K562 (cell line): ENCODE results near the gene SNX14. TPM values are rescaled to one million over a fixed set of nuclear protein-coding genes. Genes with fewer than 3 reads are reported as not detected.

Experiments
- ESRRA ChIP-seq: fragments of 450-650 bp; IDR thresholded peaks from 2 replicates; pipeline ENCODE4 v1.6.1; 2014; ENCODE audit warnings: low read depth, mild to moderate bottlenecking, moderate library complexity, borderline replicate concordance
- MXD1 ChIP-seq: fragments of 250-450 bp; sonication (Bioruptor Pico); IDR thresholded peaks from 2 replicates; pipeline ENCODE4 v1.8.0; 2021; ENCODE audit warnings: borderline replicate concordance, mild to moderate bottlenecking, moderate library complexity; ENCODE audit not compliant: poor library complexity, severe bottlenecking
- NFATC3 ChIP-seq: fragments of 450-650 bp; IDR thresholded peaks from 2 replicates; pipeline ENCODE4 v1.6.1; 2017; ENCODE audit warnings: mild to moderate bottlenecking
- ZNF121 ChIP-seq: sonication (generic); formaldehyde crosslinking; conservative IDR thresholded peaks from 2 replicates; pipeline ENCODE4 v1.8.0; 2022; ENCODE audit warnings: missing genetic modification reagents
- ZNF280B ChIP-seq: fragments of 250-450 bp; sonication (Bioruptor Pico); IDR thresholded peaks from 2 replicates; pipeline ENCODE4 v1.5.1; 2021; ENCODE audit warnings: mild to moderate bottlenecking
- polyA plus RNA-seq, 8 experiments: library from polyadenylated mRNA; depleted of rRNA in 4 of 8; stranded (reverse) in 5 of 8; unstranded in 3 of 8; fragments of >200 nt; fragmentation: Nextera tagmentation in 2 of 8; fragmentation: Illumina TruSeq in 1 of 8; extraction: Ambion mirVana in 2 of 8; extraction: Trizol in 1 of 8; gene quantifications; 2 replicates each; pipeline versions ENCODE4 v1.2.1 to v1.2.3, GENCODE V29; 2011 to 2014; ENCODE audit warnings: inconsistent platforms in 1 of 8, missing spikeins in 1 of 8
- total RNA-seq, 7 experiments: library from RNA; depleted of rRNA in 6 of 7; stranded (reverse); fragments of >200 nt in 6 of 7; fragmentation: Illumina TruSeq in 2 of 7; extraction: Trizol in 2 of 7; gene quantifications; 2 replicates each; pipeline versions ENCODE4 v1.2.1 to v1.2.3, GENCODE V29; 2011 to 2021; ENCODE audit warnings: low replicate concordance in 1 of 7
- TF ChIP-seq, protein P1 (sequence below): fragments of 450-650 bp; formaldehyde crosslinking; IDR thresholded peaks from 2 replicates; pipeline ENCODE4 v1.4.0; 2020; ENCODE audit warnings: mild to moderate bottlenecking
- TF ChIP-seq, protein P2 (sequence below): fragments of 450-650 bp; IDR thresholded peaks from 2 replicates; pipeline ENCODE4 v1.6.1; 2016; ENCODE audit warnings: mild to moderate bottlenecking, moderate library complexity

SNX14 gene
- total and polyA plus RNA-seq, 9 of the 15 experiments (the other 6 are each of a cell fraction or from before 2014, with no cell fraction given) = 46.5 to 140 (median 71.2) TPM

DNA sequence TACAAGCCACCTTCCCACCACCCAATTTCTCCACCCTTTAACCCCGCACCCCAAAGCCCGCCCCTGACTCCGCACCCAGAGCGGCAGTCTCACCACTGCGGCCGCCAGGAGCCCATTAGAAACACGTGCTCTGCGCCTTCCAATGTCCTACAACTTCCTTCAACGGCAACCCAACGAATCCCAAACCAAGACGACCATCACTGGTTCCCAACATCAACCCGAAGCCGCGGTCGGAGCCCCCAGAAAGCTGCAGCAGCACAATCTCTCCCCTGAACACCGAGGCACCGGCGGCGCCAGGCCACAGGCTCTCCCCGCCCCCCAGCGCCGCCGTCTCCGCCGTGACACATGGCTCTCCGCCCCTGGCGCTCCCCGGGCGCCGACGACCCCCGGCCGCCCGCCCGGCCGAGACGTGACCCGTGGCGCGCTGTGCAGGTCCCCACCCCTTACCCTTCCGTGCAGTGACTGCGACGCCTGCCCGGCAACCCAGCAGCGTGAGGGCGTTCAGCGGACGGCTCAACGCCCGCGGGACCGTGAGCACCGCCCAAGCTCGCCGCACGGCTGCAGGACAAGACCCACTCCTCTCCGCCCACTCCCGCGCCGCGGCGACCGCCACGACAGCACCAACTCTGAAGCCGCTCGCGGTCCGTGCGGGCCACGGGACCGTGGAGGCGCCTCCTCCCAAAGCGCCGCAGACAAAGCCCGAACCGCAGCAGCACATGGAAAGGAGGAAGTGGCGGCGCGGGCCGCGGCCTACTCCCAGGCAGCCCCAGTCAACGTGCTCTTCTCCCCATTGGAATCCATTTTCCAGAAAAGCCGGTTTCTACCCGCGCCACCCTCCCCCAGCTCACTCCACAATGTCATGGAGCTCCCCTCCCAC lies 48.5 kb upstream of the SNX14 start (continued):
- TF ChIP-seq ZNF280B (CRISPR knock-in tag) (no peak), ESRRA (0 out of 2 replicates have a peak, but pooled peaks have one; percentile 26), NFATC3 (no peak), MXD1 (peak; percentile 89), ZNF121 (CRISPR knock-in tag) (no peak)
- TF ChIP-seq, protein P1, sequence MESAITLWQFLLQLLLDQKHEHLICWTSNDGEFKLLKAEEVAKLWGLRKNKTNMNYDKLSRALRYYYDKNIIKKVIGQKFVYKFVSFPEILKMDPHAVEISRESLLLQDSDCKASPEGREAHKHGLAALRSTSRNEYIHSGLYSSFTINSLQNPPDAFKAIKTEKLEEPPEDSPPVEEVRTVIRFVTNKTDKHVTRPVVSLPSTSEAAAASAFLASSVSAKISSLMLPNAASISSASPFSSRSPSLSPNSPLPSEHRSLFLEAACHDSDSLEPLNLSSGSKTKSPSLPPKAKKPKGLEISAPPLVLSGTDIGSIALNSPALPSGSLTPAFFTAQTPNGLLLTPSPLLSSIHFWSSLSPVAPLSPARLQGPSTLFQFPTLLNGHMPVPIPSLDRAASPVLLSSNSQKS = no peak
- TF ChIP-seq, protein P2, sequence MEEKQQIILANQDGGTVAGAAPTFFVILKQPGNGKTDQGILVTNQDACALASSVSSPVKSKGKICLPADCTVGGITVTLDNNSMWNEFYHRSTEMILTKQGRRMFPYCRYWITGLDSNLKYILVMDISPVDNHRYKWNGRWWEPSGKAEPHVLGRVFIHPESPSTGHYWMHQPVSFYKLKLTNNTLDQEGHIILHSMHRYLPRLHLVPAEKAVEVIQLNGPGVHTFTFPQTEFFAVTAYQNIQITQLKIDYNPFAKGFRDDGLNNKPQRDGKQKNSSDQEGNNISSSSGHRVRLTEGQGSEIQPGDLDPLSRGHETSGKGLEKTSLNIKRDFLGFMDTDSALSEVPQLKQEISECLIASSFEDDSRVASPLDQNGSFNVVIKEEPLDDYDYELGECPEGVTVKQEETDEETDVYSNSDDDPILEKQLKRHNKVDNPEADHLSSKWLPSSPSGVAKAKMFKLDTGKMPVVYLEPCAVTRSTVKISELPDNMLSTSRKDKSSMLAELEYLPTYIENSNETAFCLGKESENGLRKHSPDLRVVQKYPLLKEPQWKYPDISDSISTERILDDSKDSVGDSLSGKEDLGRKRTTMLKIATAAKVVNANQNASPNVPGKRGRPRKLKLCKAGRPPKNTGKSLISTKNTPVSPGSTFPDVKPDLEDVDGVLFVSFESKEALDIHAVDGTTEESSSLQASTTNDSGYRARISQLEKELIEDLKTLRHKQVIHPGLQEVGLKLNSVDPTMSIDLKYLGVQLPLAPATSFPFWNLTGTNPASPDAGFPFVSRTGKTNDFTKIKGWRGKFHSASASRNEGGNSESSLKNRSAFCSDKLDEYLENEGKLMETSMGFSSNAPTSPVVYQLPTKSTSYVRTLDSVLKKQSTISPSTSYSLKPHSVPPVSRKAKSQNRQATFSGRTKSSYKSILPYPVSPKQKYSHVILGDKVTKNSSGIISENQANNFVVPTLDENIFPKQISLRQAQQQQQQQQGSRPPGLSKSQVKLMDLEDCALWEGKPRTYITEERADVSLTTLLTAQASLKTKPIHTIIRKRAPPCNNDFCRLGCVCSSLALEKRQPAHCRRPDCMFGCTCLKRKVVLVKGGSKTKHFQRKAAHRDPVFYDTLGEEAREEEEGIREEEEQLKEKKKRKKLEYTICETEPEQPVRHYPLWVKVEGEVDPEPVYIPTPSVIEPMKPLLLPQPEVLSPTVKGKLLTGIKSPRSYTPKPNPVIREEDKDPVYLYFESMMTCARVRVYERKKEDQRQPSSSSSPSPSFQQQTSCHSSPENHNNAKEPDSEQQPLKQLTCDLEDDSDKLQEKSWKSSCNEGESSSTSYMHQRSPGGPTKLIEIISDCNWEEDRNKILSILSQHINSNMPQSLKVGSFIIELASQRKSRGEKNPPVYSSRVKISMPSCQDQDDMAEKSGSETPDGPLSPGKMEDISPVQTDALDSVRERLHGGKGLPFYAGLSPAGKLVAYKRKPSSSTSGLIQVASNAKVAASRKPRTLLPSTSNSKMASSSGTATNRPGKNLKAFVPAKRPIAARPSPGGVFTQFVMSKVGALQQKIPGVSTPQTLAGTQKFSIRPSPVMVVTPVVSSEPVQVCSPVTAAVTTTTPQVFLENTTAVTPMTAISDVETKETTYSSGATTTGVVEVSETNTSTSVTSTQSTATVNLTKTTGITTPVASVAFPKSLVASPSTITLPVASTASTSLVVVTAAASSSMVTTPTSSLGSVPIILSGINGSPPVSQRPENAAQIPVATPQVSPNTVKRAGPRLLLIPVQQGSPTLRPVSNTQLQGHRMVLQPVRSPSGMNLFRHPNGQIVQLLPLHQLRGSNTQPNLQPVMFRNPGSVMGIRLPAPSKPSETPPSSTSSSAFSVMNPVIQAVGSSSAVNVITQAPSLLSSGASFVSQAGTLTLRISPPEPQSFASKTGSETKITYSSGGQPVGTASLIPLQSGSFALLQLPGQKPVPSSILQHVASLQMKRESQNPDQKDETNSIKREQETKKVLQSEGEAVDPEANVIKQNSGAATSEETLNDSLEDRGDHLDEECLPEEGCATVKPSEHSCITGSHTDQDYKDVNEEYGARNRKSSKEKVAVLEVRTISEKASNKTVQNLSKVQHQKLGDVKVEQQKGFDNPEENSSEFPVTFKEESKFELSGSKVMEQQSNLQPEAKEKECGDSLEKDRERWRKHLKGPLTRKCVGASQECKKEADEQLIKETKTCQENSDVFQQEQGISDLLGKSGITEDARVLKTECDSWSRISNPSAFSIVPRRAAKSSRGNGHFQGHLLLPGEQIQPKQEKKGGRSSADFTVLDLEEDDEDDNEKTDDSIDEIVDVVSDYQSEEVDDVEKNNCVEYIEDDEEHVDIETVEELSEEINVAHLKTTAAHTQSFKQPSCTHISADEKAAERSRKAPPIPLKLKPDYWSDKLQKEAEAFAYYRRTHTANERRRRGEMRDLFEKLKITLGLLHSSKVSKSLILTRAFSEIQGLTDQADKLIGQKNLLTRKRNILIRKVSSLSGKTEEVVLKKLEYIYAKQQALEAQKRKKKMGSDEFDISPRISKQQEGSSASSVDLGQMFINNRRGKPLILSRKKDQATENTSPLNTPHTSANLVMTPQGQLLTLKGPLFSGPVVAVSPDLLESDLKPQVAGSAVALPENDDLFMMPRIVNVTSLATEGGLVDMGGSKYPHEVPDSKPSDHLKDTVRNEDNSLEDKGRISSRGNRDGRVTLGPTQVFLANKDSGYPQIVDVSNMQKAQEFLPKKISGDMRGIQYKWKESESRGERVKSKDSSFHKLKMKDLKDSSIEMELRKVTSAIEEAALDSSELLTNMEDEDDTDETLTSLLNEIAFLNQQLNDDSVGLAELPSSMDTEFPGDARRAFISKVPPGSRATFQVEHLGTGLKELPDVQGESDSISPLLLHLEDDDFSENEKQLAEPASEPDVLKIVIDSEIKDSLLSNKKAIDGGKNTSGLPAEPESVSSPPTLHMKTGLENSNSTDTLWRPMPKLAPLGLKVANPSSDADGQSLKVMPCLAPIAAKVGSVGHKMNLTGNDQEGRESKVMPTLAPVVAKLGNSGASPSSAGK = peak; percentile 30; the same call in 1 of the 2 replicates
